ENCODE data around the gene ZNF550. TPM values are rescaled to one million over a fixed set of nuclear protein-coding genes. Genes with fewer than 3 reads are reported as not detected.

Gene ZNF550
- total and polyA plus RNA-seq, 2 of the 13 experiments (the other 11 are each of a cell fraction or from before 2014, with no cell fraction given): 8.6 to 9.1 TPM

DNA sequence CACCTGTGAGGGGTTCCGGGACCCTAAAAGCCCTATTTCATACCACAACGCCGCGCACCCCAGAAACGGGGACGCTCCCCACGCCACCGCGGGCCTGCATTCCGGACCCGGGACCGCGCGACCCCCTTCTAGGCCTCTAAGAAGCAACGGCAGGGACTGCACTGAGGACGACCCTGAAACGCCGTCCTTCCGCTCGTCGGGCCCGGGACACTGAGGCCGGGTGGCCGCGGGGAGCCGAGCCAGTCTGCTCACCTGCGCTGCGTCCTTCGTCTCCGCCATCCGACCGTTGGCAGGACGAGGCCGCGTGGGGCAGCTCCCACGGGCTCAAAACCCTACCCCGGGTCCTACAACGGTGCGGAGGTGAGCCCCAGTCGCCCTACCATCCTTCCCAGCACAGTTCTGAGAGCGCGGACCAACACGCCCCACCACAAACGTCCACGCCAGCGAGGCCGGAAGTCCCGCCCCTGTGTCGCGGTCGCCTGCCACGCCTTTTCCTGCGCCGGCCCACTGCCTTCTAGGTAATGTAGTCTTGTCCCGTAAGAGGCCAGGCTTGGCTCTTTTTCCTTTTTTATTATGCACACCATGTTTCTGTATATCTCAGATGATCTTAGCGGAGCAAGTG lies at the start of gene ZNF550 (continued):
- peak; percentile 81 for TF ChIP-seq POLR2AphosphoS5 (IDR thresholded peaks at IDR 0.05; ENCODE audit: low read depth, low read length)
- no peak for TF ChIP-seq MTF2 (CRISPR knock-in tag; IDR thresholded peaks at IDR 0.05; ENCODE audit: borderline replicate concordance)
- TF ChIP-seq RCOR2 (CRISPR knock-in tag; IDR thresholded peaks at IDR 0.05): no peak
- no peak for TF ChIP-seq CHD2 (IDR thresholded peaks at IDR 0.05; ENCODE audit: low read depth, low read length)
- TF ChIP-seq SP4 (CRISPR knock-in tag; IDR thresholded peaks at IDR 0.05): peak; percentile 77
- no peak for TF ChIP-seq NFIC (IDR thresholded peaks at IDR 0.05; ENCODE audit: low read length)
- peak; percentile 89 for TF ChIP-seq SPEN (CRISPR knock-in tag; IDR thresholded peaks at IDR 0.05; ENCODE audit: low read depth)
- no peak for TF ChIP-seq SYNCRIP (IDR thresholded peaks at IDR 0.05; ENCODE audit: insufficient read depth, low read depth, low read length)
- TF ChIP-seq ZNF121 (CRISPR knock-in tag; IDR thresholded peaks at IDR 0.05): 0 out of 2 replicates have a peak, but pooled peaks have one; percentile 5
- TF ChIP-seq NPAS2 (CRISPR knock-in tag; IDR thresholded peaks at IDR 0.05; ENCODE audit: borderline replicate concordance): no peak
- TF ChIP-seq PITX1 (CRISPR knock-in tag; IDR thresholded peaks at IDR 0.05): peak; percentile 58; the same call in 1 of the 2 replicates
- TF ChIP-seq ZNF567 (CRISPR knock-in tag; IDR thresholded peaks at IDR 0.05; ENCODE audit: borderline replicate concordance): no peak
- no peak for TF ChIP-seq TFAP4 (IDR thresholded peaks at IDR 0.05; ENCODE audit: borderline replicate concordance, low read depth)
- no peak for TF ChIP-seq ZNF253 (CRISPR knock-in tag; IDR thresholded peaks at IDR 0.05; ENCODE audit: borderline replicate concordance)
- TF ChIP-seq, protein P1, sequence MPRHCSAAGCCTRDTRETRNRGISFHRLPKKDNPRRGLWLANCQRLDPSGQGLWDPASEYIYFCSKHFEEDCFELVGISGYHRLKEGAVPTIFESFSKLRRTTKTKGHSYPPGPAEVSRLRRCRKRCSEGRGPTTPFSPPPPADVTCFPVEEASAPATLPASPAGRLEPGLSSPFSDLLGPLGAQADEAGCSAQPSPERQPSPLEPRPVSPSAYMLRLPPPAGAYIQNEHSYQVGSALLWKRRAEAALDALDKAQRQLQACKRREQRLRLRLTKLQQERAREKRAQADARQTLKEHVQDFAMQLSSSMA (CRISPR knock-in tag; IDR thresholded peaks at IDR 0.05): no peak
- TF ChIP-seq ELK4 (CRISPR knock-in tag; IDR thresholded peaks at IDR 0.05; ENCODE audit: borderline replicate concordance): no peak
- no peak for TF ChIP-seq ZNF234 (CRISPR knock-in tag; conservative IDR thresholded peaks at IDR 0.05)
- TF ChIP-seq HNF4A (CRISPR knock-in tag; IDR thresholded peaks at IDR 0.05): no peak
- no peak for TF ChIP-seq MAFF (IDR thresholded peaks at IDR 0.05; ENCODE audit: low read depth, low read length)
- no peak for TF ChIP-seq FOSL1 (CRISPR knock-in tag; IDR thresholded peaks at IDR 0.05; ENCODE audit: borderline replicate concordance)
- TF ChIP-seq HOXA5 (CRISPR knock-in tag; IDR thresholded peaks at IDR 0.05): no peak
- no peak for TF ChIP-seq MBNL3 (CRISPR knock-in tag; conservative IDR thresholded peaks at IDR 0.05)
- no peak for TF ChIP-seq ZNF780A (CRISPR knock-in tag; IDR thresholded peaks at IDR 0.05)
- TF ChIP-seq KDM2A (CRISPR knock-in tag; IDR thresholded peaks at IDR 0.05; ENCODE audit: borderline replicate concordance, low read depth): peak; percentile 87
- no peak for TF ChIP-seq REL (CRISPR knock-in tag; conservative IDR thresholded peaks at IDR 0.05)
- no peak for TF ChIP-seq ZNF414 (CRISPR knock-in tag; IDR thresholded peaks at IDR 0.05)
- TF ChIP-seq, protein P2, sequence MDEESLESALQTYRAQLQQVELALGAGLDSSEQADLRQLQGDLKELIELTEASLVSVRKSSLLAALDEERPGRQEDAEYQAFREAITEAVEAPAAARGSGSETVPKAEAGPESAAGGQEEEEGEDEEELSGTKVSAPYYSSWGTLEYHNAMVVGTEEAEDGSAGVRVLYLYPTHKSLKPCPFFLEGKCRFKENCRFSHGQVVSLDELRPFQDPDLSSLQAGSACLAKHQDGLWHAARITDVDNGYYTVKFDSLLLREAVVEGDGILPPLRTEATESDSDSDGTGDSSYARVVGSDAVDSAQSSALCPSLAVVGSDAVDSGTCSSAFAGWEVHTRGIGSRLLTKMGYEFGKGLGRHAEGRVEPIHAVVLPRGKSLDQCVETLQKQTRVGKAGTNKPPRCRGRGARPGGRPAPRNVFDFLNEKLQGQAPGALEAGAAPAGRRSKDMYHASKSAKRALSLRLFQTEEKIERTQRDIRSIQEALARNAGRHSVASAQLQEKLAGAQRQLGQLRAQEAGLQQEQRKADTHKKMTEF (CRISPR knock-in tag; IDR thresholded peaks at IDR 0.05): peak; percentile 59
- TF ChIP-seq ZNF619 (CRISPR knock-in tag; IDR thresholded peaks at IDR 0.05): no peak

Measured in HepG2 (cell line).